Memory B cell (primary cell): Measurements from ENCODE around the gene C11orf24.
"Not testable (repeated sequence)": the region's sequence is repeated elsewhere in the genome, so short reads cannot be mapped to it uniquely, and the experiment has no call there.

Experiments
- ATAC-seq: fragments of 150-1000 bp; cut with Tn5 transposase; 2 replicates; pipeline ENCODE4 v1.10.0; 2021; ENCODE audit warnings: low read depth, mild to moderate bottlenecking, moderate library complexity
- DNase-seq, 2 donors: peaks; one replicate each; pipeline ENCODE4 v3.0.0; 2022; ENCODE audit warnings: low spot score in 2 of 2
- H3K27ac Mint-ChIP-seq: one replicate; pipeline ENCODE4 v1.8.0; 2022; ENCODE audit warnings: mild to moderate bottlenecking, moderate library complexity, mixed read lengths
- H3K27me3 Mint-ChIP-seq: one replicate; pipeline ENCODE4 v1.8.0; 2022; ENCODE audit warnings: mixed read lengths
- H3K36me3 Mint-ChIP-seq: one replicate; pipeline ENCODE4 v1.8.0; 2022; ENCODE audit warnings: mild to moderate bottlenecking, mixed read lengths
- H3K4me1 Mint-ChIP-seq: one replicate; pipeline ENCODE4 v1.8.0; 2022; ENCODE audit warnings: mixed read lengths
- H3K4me3 Mint-ChIP-seq: one replicate; pipeline ENCODE4 v1.8.0; 2022; ENCODE audit warnings: mild to moderate bottlenecking, moderate library complexity, mixed read lengths
- H3K9me3 Mint-ChIP-seq: one replicate; pipeline ENCODE4 v1.8.0; 2022; ENCODE audit warnings: mixed read lengths

The C11orf24 gene

DNA sequence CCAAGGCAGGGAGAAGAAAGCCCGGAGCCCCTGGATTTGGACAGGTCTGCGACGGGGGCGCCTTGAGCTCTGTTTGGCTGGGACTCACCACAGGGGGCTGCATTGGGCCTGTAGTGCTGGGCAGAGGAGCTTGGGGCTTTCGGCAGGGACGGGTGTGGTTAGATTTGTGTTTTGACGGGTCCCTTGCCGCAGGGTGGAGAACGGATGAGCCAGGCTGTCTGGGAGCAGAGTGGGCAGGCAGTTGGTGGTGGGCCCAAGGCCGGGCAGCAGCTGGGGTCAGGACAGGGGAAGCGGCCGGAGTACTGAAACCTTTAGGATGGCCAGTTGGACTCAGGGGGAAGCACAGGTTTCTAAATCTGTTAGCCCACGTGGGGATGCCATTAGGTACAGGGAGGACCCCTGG, 13.4 kb downstream of the C11orf24 start:
- Mint-ChIP-seq H3K27ac (peak overlapping the region; percentile 84), H3K4me3 (no peak overlapping the region), H3K36me3 (peaks cover 13% of the 10 kb centered on the region), H3K4me1 (peaks cover 10% of the 10 kb centered on the region), H3K27me3 (no peaks in the 10 kb centered on the region), H3K9me3 (no peaks in the 10 kb centered on the region)
- ATAC-seq (no peak), DNase-seq (no peak)

DNA sequence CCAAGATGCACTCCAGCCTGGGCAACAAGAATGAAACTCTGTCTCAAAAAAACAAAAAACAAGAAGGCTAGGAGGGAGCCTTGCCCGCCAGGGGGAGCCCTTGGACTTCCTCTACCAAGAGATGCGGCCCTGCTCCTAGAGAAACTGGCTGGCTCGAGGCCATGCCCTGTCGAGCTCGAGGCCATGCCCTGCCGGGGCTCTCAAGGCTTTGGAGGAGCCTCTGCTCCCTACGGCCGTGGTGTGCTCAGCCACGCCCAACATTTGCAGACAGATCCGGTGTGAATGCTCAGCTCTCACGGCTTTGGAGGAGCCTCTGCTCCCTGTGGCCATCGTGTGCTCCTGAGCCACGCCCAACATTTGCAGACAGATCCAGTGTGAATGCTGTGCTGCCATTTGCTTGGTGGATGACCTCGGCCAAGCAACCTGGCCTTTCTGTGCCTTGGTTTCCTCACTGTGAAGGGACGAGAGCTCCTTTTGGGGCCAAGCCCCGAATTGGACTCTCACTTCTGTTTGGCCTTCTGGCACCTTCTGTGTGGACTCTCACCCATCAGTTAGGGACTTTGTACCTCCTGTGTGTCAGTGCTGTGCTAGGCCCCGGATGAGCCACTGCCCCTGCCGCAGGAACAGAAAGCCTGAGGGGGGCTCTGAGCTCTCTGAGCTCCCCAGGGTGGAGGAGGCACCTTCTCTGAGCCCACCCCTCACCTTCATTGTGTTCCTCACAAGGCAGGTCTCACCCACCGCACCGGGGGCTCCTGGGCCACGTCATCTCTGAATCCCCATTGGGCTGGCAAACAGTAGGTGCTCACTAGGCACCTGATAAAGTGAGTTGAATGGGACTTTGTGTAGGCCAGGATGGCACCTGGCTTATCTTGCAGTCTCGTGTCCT, 14.1 kb downstream of the C11orf24 start:
- Mint-ChIP-seq H3K27ac (peak overlapping the region; percentile 84), H3K4me3 (no peak overlapping the region), H3K27me3 (no peaks in the 10 kb centered on the region), H3K4me1 (peaks cover 10% of the 10 kb centered on the region), H3K36me3 (peaks cover 8% of the 10 kb centered on the region), H3K9me3 (no peaks in the 10 kb centered on the region)
- DNase-seq (peak; percentile 92 to 94), ATAC-seq (peak; percentile 96)

DNA sequence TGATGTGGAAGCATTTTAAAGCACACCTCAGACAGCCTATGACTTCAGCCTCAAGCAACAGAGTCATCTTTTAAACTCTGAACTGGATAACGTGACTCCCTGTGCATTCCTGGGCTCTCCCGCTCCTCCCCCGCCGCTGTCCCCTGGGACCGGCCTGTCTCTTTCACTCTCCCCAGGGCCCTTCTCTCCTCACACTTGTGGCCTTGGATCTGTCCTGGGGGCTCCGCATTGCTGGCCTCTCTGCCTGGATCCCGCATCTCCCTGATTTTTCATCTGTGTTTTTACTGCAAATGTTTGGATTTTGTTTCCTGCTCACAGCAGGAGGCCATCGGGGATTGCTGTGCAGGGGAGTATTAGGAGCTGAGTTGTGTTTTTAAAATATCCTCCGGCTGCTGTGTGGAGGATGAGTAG, 15.4 kb downstream of the C11orf24 start:
- H3K9me3 Mint-ChIP-seq: no peaks in the 10 kb centered on the region
- H3K36me3 Mint-ChIP-seq: peaks cover 2% of the 10 kb centered on the region
- H3K4me1 Mint-ChIP-seq: peaks cover 10% of the 10 kb centered on the region
- no peaks in the 10 kb centered on the region for H3K27me3 Mint-ChIP-seq
- no peak for ATAC-seq
- H3K27ac Mint-ChIP-seq: no peak overlapping the region
- no peak overlapping the region for H3K4me3 Mint-ChIP-seq
- no peak for DNase-seq

DNA sequence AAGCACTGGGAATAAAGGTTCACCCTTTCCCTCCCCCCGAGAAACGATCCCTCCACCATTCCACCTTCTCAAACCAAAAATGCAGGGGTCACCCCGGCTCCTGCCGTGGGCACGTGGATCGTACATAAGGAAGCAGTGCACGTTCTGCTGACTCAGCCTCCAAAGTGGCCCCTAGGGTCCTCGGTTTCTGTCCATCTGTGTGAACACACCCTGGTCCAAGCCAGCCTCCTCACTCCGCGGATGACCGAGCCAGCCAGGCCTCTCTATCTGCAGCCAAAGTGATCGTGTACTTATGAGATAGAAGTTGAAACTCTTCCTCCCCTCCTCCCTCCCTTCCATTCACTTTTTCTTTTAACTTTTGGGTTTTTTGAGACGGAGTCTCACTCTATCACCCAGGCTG, 16.2 kb downstream of the C11orf24 start:
- Mint-ChIP-seq H3K27me3 (no peaks in the 10 kb centered on the region), H3K4me3 (no peak overlapping the region), H3K4me1 (peaks cover 9% of the 10 kb centered on the region), H3K27ac (no peak overlapping the region), H3K36me3 (peaks cover 2% of the 10 kb centered on the region), H3K9me3 (no peaks in the 10 kb centered on the region)
- DNase-seq (no peak), ATAC-seq (no peak)

DNA sequence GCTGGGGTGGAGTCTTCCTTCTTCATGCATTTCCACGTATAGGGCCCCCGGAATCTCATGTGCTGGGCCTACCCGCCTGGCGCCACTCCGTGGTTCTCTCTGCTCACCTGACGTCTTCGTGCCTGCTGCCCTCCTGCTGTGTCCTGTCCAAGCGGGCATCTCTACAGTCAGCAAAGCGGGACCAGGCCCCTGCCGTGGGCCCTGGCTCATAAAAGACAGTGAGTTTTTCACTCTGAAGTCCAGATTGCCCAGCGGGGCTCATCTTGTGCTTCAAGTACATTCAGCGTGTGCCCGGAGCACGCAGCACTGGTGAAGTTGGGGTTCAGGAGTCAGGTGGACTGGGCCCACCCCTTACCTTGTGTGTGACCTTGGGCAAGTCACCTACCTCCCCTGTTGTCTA, 17.4 kb downstream of the C11orf24 start:
- Mint-ChIP-seq H3K27me3 (no peaks in the 10 kb centered on the region), H3K9me3 (peaks cover 6% of the 10 kb centered on the region), H3K36me3 (peaks cover 2% of the 10 kb centered on the region), H3K4me1 (peaks cover 4% of the 10 kb centered on the region), H3K27ac (no peak overlapping the region), H3K4me3 (no peak overlapping the region)
- ATAC-seq: no peak
- DNase-seq: no peak

DNA sequence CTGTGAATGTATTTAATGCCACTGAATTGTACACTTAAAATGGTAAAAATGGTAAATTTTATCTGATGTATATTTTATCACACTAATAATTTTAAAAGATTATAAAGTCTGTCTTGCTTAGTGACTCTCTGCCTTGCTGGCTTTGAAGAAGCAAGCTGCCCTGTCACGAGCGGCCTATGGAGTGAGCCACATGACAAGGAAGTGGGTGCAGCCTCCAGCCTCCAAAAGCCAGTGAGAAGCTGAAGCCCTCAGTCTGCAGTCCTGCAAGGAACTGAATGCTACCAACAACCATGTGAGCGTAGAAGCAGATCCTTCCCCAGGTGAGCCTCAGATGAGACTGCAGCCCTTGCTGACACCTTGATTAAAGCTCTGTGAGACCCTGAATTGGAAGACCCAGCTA, 20.0 kb downstream of the C11orf24 start:
- Mint-ChIP-seq H3K36me3 (peaks cover 2% of the 10 kb centered on the region), H3K27me3 (no peaks in the 10 kb centered on the region), H3K4me3 (no peak overlapping the region), H3K9me3 (peaks cover 7% of the 10 kb centered on the region), H3K27ac (no peak overlapping the region), H3K4me1 (no peaks in the 10 kb centered on the region)
- no peak for DNase-seq
- no peak for ATAC-seq

DNA sequence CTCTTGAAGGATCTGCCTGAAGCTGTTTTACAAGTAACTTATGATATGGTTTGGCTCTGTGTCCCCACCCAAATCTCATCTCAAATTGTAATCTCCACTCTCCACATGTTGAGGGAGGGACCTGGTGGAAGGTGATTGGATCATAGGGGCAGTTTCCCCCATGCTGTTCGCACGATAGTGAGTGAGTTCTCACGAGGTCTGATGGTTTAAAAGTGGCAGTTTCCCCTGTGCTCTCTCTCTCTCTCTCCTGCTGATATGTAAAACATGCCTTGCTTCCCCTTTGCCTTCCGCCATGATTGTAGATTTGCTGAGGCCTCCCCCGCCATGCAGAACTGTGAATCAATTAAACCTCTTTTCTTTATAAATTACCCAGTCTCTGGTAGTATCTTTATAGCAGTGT, 26.9 kb downstream of the C11orf24 start:
- not testable (repeated sequence) for H3K9me3 Mint-ChIP-seq, H3K36me3 Mint-ChIP-seq, H3K4me1 Mint-ChIP-seq, H3K27ac Mint-ChIP-seq, H3K4me3 Mint-ChIP-seq, DNase-seq, H3K27me3 Mint-ChIP-seq, ATAC-seq

DNA sequence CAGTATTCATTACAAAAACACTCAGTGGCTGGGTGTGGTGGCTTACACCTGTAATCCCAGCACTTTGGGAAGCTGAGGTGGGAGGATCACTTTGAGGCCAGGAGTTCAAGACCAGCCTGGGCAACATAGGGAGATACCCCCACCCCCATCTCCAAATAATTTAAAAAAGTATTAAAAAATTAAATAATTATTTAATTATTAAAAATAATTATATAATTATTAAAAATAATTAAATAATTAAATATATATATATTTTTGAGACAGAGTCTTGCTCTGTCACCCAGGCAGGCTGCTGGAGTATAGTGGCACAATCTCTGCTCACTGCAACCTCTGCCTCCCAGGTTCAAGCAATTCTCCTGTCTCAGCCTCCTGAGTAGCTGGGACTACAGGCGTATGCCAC, 27.9 kb downstream of the C11orf24 start:
- H3K36me3 Mint-ChIP-seq, H3K9me3 Mint-ChIP-seq, H3K4me3 Mint-ChIP-seq, H3K27ac Mint-ChIP-seq, DNase-seq, ATAC-seq, H3K4me1 Mint-ChIP-seq, H3K27me3 Mint-ChIP-seq: not testable (repeated sequence)

DNA sequence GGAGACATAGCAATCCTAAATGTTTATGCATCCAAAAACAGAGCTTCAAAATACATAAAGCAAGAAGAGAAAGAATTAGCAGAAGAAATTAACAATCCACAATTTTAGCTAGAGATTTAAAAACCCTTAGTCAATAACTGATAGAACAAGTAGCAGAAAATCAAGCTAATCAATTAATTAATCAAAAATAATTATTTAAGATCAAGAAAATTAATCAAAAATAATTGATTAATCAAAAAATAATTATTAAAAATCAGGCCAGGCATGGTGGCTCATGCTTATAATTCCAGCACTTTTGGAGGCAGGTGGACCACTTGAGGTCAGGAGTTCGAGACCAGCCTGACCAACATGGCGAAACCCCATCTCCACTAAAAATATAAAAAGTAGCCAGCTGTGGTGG, 29.2 kb downstream of the C11orf24 start:
- no peak overlapping the region for H3K27ac Mint-ChIP-seq
- no peaks in the 10 kb centered on the region for H3K4me1 Mint-ChIP-seq
- H3K36me3 Mint-ChIP-seq: peaks cover 2% of the 10 kb centered on the region
- peaks cover 7% of the 10 kb centered on the region for H3K27me3 Mint-ChIP-seq
- H3K9me3 Mint-ChIP-seq: peaks cover 2% of the 10 kb centered on the region
- ATAC-seq (no peak), DNase-seq (no peak)
- no peak overlapping the region for H3K4me3 Mint-ChIP-seq

DNA sequence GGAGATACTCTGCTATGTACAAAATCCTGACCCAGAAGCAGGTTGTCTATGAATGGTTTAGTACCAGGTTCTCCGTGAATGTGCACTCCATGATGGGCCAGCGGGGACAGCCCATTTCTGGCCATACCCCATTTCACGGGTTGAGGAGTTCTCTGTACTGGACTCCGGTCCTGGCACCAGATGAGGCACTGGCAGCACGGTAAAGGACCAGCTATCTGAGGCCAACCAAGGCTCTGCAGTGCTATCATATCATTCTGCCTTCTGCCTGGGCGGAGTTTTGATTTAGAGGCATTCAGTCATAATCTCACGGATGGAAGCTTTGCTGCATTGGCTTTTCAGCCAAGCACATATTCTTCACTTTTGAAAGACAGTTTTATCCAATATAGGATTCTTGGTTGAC, 40.2 kb downstream of the C11orf24 start:
- H3K27me3 Mint-ChIP-seq: peaks cover 5% of the 10 kb centered on the region
- ATAC-seq: no peak
- peaks cover 3% of the 10 kb centered on the region for H3K36me3 Mint-ChIP-seq
- H3K4me3 Mint-ChIP-seq: no peak overlapping the region
- no peaks in the 10 kb centered on the region for H3K4me1 Mint-ChIP-seq
- H3K27ac Mint-ChIP-seq: no peak overlapping the region
- no peak for DNase-seq
- peaks cover 10% of the 10 kb centered on the region for H3K9me3 Mint-ChIP-seq

DNA sequence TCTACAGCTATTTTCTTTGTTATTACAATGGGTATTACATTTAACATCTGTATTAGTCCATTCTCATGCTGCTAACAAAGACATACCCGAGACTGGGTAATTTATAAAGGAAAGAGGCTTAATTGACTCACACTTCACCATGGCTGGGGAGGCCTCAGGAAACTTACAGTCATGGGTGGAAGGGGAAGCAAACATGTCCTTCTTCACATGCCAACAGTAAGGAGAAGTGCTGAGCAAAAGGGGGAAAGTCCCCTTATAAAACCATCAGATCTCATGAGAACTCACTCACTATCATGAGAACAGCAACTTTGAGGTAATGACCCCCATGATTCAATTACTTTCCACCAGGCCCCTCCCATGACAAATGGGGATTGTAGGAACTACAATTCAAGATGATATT, 42.2 kb downstream of the C11orf24 start:
- ATAC-seq: no peak
- H3K9me3 Mint-ChIP-seq: peaks cover 10% of the 10 kb centered on the region
- H3K4me1 Mint-ChIP-seq: peaks cover 2% of the 10 kb centered on the region
- no peak overlapping the region for H3K27ac Mint-ChIP-seq
- H3K36me3 Mint-ChIP-seq: peaks cover 3% of the 10 kb centered on the region
- peaks cover 4% of the 10 kb centered on the region for H3K27me3 Mint-ChIP-seq
- no peak overlapping the region for H3K4me3 Mint-ChIP-seq
- no peak for DNase-seq

DNA sequence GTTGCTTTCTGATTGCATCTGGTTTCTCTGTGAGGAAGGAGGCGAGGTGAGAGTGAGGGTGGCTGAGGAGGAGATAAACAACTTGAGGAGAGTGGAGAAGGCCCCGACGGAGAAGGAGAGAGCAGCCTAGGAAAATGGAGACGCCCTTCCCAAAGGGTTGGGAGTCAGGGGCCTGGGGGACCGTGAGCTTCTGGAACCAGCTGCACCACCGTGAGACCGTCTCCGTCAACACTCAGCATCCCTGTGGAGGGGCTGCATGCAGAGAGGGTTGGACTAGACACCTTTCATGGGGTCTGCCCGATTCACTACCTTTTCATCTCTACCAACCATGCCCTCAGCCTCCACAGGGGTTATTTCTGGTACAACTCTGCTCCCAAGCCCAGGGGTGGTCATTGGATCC, 45.4 kb downstream of the C11orf24 start:
- ATAC-seq (no peak), DNase-seq (no peak)
- H3K4me1 Mint-ChIP-seq: peaks cover 5% of the 10 kb centered on the region
- peaks cover 4% of the 10 kb centered on the region for H3K27me3 Mint-ChIP-seq
- peaks cover 10% of the 10 kb centered on the region for H3K9me3 Mint-ChIP-seq
- H3K27ac Mint-ChIP-seq: no peak overlapping the region
- H3K4me3 Mint-ChIP-seq: no peak overlapping the region
- H3K36me3 Mint-ChIP-seq: peaks cover 3% of the 10 kb centered on the region

DNA sequence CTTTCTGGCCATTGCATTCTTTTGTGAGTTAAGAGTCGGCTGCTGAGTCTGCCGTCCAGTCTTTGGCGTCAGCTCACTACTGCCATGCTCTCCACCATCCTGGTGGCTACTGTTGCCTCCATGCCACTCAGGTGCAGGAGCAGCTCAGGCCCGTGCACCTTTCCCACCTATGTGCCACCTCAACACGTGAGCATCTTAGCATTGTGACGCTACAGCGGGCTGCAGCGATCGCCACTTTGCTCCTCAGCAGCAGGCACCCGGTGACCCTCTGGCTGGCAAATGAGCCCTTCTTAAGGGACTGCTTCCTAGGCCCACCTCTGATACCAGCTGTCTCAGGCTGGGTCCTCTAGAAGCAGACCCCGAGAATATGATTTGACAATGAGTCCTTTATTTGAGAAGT, 47.2 kb downstream of the C11orf24 start:
- DNase-seq: no peak
- Mint-ChIP-seq H3K36me3 (no peaks in the 10 kb centered on the region), H3K9me3 (peaks cover 7% of the 10 kb centered on the region), H3K27me3 (peaks cover 4% of the 10 kb centered on the region), H3K4me1 (peaks cover 7% of the 10 kb centered on the region), H3K4me3 (no peak overlapping the region), H3K27ac (no peak overlapping the region)
- no peak for ATAC-seq

DNA sequence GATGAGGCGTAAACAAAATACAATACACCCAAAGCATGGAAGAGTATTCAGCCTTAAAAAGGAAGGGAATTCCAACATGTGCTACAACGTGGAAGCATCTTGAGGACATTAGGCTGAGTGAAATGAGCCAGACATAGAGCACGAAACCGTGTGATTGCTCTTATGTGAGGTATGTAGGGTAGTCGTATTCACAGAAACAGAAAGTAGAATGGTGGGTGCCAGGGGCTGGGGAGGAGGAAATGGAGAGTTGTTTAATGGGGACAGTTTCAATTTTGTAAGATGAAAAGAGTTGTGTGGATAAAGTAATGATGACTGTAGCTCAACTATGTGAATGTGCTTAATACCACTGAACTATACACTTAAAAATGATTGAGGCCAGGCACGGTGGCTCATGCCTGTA, 48.5 kb downstream of the C11orf24 start:
- H3K27ac Mint-ChIP-seq: no peak overlapping the region
- ATAC-seq: no peak

DNA sequence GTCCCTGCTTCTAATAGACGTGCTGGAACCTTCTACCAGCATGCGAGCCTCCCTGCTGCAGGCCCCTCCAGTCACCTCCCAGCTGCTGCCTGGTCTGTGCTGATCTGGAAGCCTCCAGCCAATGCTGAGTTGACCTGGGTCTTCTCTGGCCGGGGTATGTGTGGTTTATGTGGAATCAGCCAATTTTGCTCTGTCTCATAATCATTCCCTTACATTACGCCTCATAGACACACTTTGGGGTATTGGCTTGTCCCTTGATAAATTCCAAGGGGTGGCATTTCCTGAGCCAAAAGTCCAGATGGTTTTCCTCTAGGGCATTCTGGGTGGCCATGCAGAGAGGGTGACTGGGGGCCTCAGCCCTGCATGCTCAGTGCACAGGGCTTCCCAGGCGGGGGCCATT, 50.4 kb downstream of the C11orf24 start:
- H3K36me3 Mint-ChIP-seq: no peaks in the 10 kb centered on the region
- peaks cover 9% of the 10 kb centered on the region for H3K4me1 Mint-ChIP-seq

More for the DNA sequence above, 48.5 kb downstream of the C11orf24 start:
- no peak for DNase-seq
- peaks cover 9% of the 10 kb centered on the region for H3K4me1 Mint-ChIP-seq
- no peaks in the 10 kb centered on the region for H3K9me3 Mint-ChIP-seq
- H3K36me3 Mint-ChIP-seq: no peaks in the 10 kb centered on the region
- H3K27me3 Mint-ChIP-seq: peaks cover 4% of the 10 kb centered on the region
- no peak overlapping the region for H3K4me3 Mint-ChIP-seq

More for the DNA sequence above, 50.4 kb downstream of the C11orf24 start:
- no peak overlapping the region for H3K4me3 Mint-ChIP-seq
- DNase-seq: no peak
- H3K27ac Mint-ChIP-seq: no peak overlapping the region
- ATAC-seq: no peak
- H3K9me3 Mint-ChIP-seq: no peaks in the 10 kb centered on the region
- H3K27me3 Mint-ChIP-seq: peaks cover 4% of the 10 kb centered on the region
